ENCODE data around the gene KCNQ5. TPM values are rescaled to one million over a fixed set of nuclear protein-coding genes. Genes with fewer than 3 reads are reported as not detected.

KCNQ5 gene
- total RNA-seq, 2 donors from 2014 or later, result 0.67 TPM; not detected in 1

GRCh38 chr6:72761761-72762160, 139.9 kb downstream of the KCNQ5 start:
- Histone ChIP-seq H3K9me3 (no peaks in the 10 kb centered on the region), H3K4me1 (no peaks in the 10 kb centered on the region), H3K36me3 (no peaks in the 10 kb centered on the region), H3K27me3 (no peaks in the 10 kb centered on the region), H3K27ac (no peak overlapping the region), H3K4me3 (no peak overlapping the region)
- no peak for DNase-seq (ENCODE audit: low spot score)
- TF ChIP-seq CTCF (IDR thresholded peaks at IDR 0.05), result no peak

DNA sequence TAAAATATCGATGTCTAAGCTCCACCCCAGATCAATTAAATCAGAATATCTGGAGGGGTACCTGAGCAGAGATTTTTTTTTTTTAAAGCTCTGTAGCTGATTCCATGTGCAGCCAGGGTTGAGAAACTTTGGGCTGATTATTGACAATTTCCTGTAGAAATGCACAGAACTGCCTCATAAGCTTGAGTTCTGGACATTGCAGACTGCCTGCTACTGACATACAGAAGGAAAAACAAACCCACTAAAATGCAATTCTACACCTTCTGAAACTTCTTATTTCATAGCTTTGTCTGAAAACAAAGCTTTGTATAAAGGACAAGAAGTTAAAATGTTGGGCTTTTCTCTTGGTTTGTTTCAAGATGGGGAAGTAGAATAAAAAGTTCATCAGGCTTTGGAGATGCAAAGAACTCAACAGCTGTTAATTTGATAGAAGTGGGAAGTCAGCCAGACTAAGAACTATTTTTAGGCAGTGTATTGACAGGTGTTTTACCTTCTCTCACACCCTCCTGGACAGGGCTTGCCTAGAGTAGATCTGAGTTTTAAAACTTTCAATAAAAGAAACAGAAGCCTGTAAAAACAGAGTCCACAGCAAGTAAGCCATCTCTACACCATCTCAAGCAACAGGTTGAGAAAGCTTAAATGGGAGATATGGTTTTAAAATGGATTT, 147.7 kb downstream of the KCNQ5 start:
- Histone ChIP-seq H3K4me3 (no peak overlapping the region), H3K27me3 (no peaks in the 10 kb centered on the region), H3K27ac (no peak overlapping the region), H3K4me1 (no peaks in the 10 kb centered on the region), H3K9me3 (no peaks in the 10 kb centered on the region), H3K36me3 (no peaks in the 10 kb centered on the region)
- TF ChIP-seq CTCF (IDR thresholded peaks at IDR 0.05), result no peak
- DNase-seq (ENCODE audit: low spot score), result no peak

DNA sequence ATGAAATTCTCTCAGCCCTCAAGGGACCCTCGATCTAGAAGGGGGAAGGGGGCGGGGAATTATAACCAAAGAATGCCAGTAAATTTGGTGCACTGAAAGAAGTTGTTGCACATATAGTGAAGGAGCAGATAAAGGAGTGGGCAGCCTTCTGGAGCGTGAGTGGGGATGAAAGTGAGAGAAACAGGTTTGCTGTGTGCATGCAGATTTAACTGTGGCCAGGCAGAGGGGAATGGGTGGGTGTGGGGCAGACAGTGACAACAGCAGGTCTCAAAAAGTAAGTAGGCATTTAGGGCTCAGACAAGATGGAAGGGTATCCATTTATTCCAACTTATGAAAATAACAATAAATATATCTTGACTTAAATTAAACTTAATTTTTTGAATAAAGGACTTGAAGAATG, 149.1 kb downstream of the KCNQ5 start:
- no peaks in the 10 kb centered on the region for H3K4me1 ChIP-seq
- H3K4me3 ChIP-seq, result no peak overlapping the region
- no peak overlapping the region for H3K27ac ChIP-seq
- no peak for TF ChIP-seq CTCF (IDR thresholded peaks at IDR 0.05)
- no peaks in the 10 kb centered on the region for H3K36me3 ChIP-seq
- no peaks in the 10 kb centered on the region for H3K9me3 ChIP-seq
- H3K27me3 ChIP-seq, result no peaks in the 10 kb centered on the region
- DNase-seq (ENCODE audit: low spot score), result no peak

DNA sequence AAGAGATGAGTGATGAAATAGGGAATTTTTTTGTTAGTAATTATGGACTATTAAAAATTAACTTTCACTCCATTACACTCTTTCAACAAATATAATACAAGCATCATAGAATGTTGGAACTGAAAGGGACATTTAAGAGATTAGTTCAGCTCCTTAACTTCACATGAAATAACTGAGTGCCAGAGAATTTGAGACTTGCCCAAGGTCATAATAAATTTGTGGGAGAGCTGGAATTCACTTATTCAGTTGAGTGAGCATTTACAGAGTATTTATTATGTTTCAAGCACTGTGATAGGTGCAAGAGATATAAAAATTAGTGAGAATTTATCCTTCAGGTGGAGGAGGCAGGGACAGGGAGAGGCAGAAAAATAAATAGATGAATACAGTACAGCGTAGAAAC, 154.6 kb downstream of the KCNQ5 start:
- H3K9me3 ChIP-seq, result no peaks in the 10 kb centered on the region
- no peaks in the 10 kb centered on the region for H3K27me3 ChIP-seq
- no peak overlapping the region for H3K4me3 ChIP-seq
- no peak overlapping the region for H3K27ac ChIP-seq
- H3K4me1 ChIP-seq, result no peaks in the 10 kb centered on the region
- no peaks in the 10 kb centered on the region for H3K36me3 ChIP-seq
- no peak for TF ChIP-seq CTCF (IDR thresholded peaks at IDR 0.05)
- no peak for DNase-seq (ENCODE audit: low spot score)

DNA sequence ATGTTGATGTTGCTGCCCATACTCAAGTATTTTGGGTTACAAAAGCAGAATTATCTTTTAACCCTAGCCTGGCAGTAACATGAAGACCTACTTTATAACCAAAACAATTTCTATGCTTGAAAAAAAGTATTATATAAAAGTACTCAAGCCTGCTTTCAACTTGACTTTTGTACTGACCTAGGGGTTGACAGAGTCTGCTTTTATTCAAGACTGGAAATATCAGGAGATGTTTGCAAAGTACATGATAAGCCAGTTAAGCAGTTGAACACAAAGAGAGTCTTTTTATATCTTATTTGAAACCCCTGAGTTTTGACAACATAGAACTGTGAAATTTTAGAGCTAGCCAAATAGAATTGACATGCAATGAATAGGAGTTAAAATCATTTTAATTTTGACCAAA, 159.8 kb downstream of the KCNQ5 start:
- Histone ChIP-seq H3K36me3 (no peaks in the 10 kb centered on the region), H3K4me1 (no peaks in the 10 kb centered on the region), H3K27ac (no peak overlapping the region), H3K9me3 (no peaks in the 10 kb centered on the region), H3K27me3 (no peaks in the 10 kb centered on the region), H3K4me3 (no peak overlapping the region)
- no peak for TF ChIP-seq CTCF (IDR thresholded peaks at IDR 0.05)
- DNase-seq (ENCODE audit: low spot score), result no peak

DNA sequence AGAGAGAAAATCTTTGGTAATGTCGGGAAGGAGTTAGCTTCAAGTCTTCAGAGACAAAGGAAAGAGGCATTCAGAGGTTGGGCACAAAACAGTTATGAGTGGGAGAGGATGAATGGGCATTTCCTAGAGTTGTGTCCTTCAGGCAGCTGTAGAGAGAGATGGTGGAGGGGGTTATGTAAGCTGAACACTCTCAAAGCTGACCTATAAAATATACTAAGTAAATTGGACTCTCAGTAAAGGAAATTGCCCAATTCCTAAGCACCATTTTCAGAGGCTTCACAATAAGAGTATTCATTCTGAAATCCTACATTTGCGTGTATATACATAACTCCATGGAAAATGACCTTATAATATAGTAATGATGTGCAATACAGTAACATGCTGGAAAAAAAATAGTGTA, 161.2 kb downstream of the KCNQ5 start:
- Histone ChIP-seq H3K27me3 (no peaks in the 10 kb centered on the region), H3K27ac (no peak overlapping the region), H3K4me1 (no peaks in the 10 kb centered on the region), H3K9me3 (no peaks in the 10 kb centered on the region), H3K36me3 (no peaks in the 10 kb centered on the region), H3K4me3 (no peak overlapping the region)
- DNase-seq (ENCODE audit: low spot score), result no peak
- no peak for TF ChIP-seq CTCF (IDR thresholded peaks at IDR 0.05)
